Measurements from ENCODE around the gene AKAP6.

Gene AKAP6

DNA sequence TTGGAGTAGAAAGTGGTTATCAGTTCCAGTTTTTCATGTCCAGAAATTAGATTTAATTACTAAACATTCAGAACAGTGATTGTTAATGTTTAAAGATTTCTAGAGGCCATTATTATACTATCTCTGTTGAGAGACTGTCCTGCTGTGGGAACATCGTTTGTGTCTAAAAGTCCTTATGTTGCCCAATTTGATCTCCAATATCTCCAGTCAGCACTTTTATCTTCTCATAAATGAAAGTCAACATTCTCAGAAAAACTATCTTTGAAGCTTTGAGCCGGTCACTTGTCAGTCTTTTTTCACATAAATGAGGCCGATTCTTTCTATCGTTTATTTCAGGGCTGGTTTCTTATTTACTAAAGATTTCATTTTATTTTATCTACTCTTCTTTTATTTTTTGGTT is 518.8 kb downstream of the AKAP6 start:
- in situ Hi-C loops (cut with HindIII; ENCODE audit: low sequenced_read_pairs) = no loop called here
- H3K4me3 ChIP-seq (ENCODE audit: low read depth, low read length) = no peak overlapping the region
- TF ChIP-seq, protein P1, sequence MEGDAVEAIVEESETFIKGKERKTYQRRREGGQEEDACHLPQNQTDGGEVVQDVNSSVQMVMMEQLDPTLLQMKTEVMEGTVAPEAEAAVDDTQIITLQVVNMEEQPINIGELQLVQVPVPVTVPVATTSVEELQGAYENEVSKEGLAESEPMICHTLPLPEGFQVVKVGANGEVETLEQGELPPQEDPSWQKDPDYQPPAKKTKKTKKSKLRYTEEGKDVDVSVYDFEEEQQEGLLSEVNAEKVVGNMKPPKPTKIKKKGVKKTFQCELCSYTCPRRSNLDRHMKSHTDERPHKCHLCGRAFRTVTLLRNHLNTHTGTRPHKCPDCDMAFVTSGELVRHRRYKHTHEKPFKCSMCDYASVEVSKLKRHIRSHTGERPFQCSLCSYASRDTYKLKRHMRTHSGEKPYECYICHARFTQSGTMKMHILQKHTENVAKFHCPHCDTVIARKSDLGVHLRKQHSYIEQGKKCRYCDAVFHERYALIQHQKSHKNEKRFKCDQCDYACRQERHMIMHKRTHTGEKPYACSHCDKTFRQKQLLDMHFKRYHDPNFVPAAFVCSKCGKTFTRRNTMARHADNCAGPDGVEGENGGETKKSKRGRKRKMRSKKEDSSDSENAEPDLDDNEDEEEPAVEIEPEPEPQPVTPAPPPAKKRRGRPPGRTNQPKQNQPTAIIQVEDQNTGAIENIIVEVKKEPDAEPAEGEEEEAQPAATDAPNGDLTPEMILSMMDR (IDR thresholded peaks at IDR 0.05; ENCODE audit: low read depth, low read length, missing control alignments) = no peak
- DNase-seq (ENCODE audit: low read depth) = no peak

GRCh38 chr14:32865827-32866376 is 536.8 kb downstream of the AKAP6 start:
- in situ Hi-C loops (cut with HindIII; ENCODE audit: low sequenced_read_pairs) = no loop called here
- TF ChIP-seq, protein P1 (IDR thresholded peaks at IDR 0.05; ENCODE audit: low read depth, low read length, missing control alignments) = no peak
- no peak for DNase-seq (ENCODE audit: low read depth)
- H3K4me3 ChIP-seq (ENCODE audit: low read depth, low read length) = no peak overlapping the region

DNA sequence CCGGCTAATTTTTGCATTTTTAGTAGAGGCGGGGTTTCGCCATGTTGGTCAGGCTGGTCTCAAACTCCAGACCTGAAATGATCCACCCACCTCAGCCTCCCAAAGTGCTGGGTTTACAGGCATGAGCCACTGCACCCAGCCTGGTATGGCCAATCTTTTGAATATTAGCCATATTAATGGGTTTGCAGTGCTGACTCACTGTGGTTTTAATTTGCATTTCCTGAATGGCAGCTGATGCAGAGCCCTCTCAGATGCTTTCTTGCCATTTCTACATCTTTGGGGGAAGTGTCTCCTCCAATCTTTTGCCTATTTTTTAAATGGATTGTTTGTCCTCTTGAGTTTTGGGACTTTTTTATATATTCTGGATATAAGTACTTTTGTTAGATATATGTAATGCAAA is 554.1 kb downstream of the AKAP6 start:
- H3K4me3 ChIP-seq (ENCODE audit: low read depth, low read length) = no peak overlapping the region
- in situ Hi-C loops (cut with HindIII; ENCODE audit: low sequenced_read_pairs) = no loop called here
- TF ChIP-seq, protein P1 (IDR thresholded peaks at IDR 0.05; ENCODE audit: low read depth, low read length, missing control alignments) = no peak
- no peak for DNase-seq (ENCODE audit: low read depth)
